Cardiac muscle cell (in vitro differentiated cells and primary cell): ENCODE data around the gene DCX. TPM values are rescaled to one million over a fixed set of nuclear protein-coding genes. Genes with fewer than 3 reads are reported as not detected.
"Not testable (repeated sequence)": the region's sequence is repeated elsewhere in the genome, so short reads cannot be mapped to it uniquely, and the experiment has no call there.

ENCODE experiments used
- DNase-seq, 2 donors: peaks; one replicate each; pipeline versions ENCODE4 v3.0.0 to v3.0.0-alpha.2; 2010 to 2017; ENCODE audit warnings: low read depth in 1 of 2, low spot score in 1 of 2
- H3K27ac ChIP-seq: fragments of 200-600 bp; sonication (generic); 2 replicates; pipeline ENCODE4 v1.5.1; 2016
- H3K27me3 ChIP-seq: fragments of 200-600 bp; sonication (generic); 2 replicates; pipeline ENCODE4 v1.6.0; 2016; ENCODE audit warnings: control low read depth
- H3K36me3 ChIP-seq: fragments of 200-600 bp; sonication (generic); 2 replicates; pipeline ENCODE4 v1.5.1; 2016; ENCODE audit warnings: control low read depth
- H3K4me1 ChIP-seq: fragments of 200-600 bp; sonication (generic); 2 replicates; pipeline ENCODE4 v1.8.1; 2017; ENCODE audit warnings: low read depth, mild to moderate bottlenecking, mixed run types
- H3K4me3 ChIP-seq: fragments of 200-600 bp; sonication (generic); 2 replicates; pipeline ENCODE4 v1.5.1; 2016; ENCODE audit warnings: mild to moderate bottlenecking
- H3K9me3 ChIP-seq: fragments of 200-600 bp; sonication (generic); 2 replicates; pipeline ENCODE4 v1.5.1; 2017; ENCODE audit warnings: low read depth, mild to moderate bottlenecking, control low read depth
- polyA plus RNA-seq: library from polyadenylated mRNA; unstranded; fragments of >200 nt; fragmentation: Nextera tagmentation; extraction: Ambion mirVana; gene quantifications from 2 replicates; pipeline ENCODE4 v1.2.1, GENCODE V29; 2016
- total RNA-seq: library from RNA; depleted of rRNA; stranded (reverse); fragments of >200 nt; gene quantifications from 2 replicates; pipeline ENCODE4 v1.2.3, GENCODE V29; 2016
- TF ChIP-seq, protein P1 (sequence below): IDR thresholded peaks from 2 replicates; pipeline ENCODE4 v1.5.1; 2012; ENCODE audit warnings: low read depth, mild to moderate bottlenecking, low read length

The DCX gene
- total and polyA plus RNA-seq, 2 experiments from 2014 or later, result 0.34 to 1.0 TPM

DNA sequence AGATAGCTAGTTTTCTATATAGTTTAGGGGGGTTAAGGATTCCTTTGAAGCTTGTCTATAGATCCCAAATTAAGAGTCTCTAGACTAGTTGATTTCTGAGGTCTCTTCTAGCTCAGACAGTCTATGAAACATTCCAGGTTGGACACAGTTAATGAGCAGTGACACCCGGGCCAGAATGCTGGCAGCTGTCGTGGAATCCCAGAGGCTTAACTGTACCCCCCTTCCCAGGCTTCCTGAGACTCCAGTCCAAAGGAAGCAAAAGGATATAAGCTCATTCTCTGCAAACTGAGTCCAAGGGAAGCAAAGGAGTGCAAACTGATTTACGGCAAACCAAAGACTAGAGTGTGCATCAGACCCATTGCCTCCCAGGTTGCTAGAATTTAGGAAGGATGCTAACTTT, 62.9 kb downstream of the DCX start:
- Histone ChIP-seq H3K27ac (peak overlapping the region; percentile 80), H3K27me3 (no peaks in the 10 kb centered on the region), H3K4me3 (no peak overlapping the region), H3K36me3 (no peaks in the 10 kb centered on the region), H3K4me1 (peaks cover 23% of the 10 kb centered on the region), H3K9me3 (no peaks in the 10 kb centered on the region)
- no peak for DNase-seq
- TF ChIP-seq, protein P1, sequence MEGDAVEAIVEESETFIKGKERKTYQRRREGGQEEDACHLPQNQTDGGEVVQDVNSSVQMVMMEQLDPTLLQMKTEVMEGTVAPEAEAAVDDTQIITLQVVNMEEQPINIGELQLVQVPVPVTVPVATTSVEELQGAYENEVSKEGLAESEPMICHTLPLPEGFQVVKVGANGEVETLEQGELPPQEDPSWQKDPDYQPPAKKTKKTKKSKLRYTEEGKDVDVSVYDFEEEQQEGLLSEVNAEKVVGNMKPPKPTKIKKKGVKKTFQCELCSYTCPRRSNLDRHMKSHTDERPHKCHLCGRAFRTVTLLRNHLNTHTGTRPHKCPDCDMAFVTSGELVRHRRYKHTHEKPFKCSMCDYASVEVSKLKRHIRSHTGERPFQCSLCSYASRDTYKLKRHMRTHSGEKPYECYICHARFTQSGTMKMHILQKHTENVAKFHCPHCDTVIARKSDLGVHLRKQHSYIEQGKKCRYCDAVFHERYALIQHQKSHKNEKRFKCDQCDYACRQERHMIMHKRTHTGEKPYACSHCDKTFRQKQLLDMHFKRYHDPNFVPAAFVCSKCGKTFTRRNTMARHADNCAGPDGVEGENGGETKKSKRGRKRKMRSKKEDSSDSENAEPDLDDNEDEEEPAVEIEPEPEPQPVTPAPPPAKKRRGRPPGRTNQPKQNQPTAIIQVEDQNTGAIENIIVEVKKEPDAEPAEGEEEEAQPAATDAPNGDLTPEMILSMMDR, result no peak

- Histone ChIP-seq H3K27me3 (no peaks in the 10 kb centered on the region), H3K4me3 (no peak overlapping the region), H3K9me3 (no peaks in the 10 kb centered on the region), H3K4me1 (peaks cover 23% of the 10 kb centered on the region), H3K27ac (no peak overlapping the region), H3K36me3 (no peaks in the 10 kb centered on the region)
- TF ChIP-seq, protein P1, result no peak
- no peak for DNase-seq
Measured at GRCh38 chrX:111348429-111348828, 63.6 kb downstream of the DCX start.

DNA sequence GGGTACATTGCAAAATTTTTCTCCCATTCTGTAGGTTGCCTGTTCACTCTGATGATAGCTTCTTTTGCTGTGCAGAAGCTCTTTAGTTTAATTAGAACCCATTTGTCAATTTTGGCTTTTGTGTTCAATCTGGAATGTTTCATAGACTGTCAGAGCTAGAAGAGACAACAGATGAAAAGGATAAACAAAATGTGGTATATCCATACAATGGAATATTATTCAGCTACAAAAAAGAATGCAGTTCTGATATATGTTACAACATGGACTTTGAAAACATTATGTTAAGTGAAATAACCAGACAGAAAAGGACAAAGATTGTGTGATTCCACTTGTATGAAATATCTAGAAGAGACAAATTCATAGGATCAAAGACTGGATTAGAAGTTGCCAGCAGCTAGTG, 65.8 kb downstream of the DCX start:
- not testable (repeated sequence) for H3K4me3 ChIP-seq, DNase-seq, H3K36me3 ChIP-seq, H3K9me3 ChIP-seq, H3K27ac ChIP-seq, H3K27me3 ChIP-seq
- H3K4me1 ChIP-seq, result peaks cover 12% of the 10 kb centered on the region

- H3K4me1 ChIP-seq, result no peaks in the 10 kb centered on the region
- no peaks in the 10 kb centered on the region for H3K9me3 ChIP-seq
- H3K4me3 ChIP-seq, result no peak overlapping the region
- no peak overlapping the region for H3K27ac ChIP-seq
- no peaks in the 10 kb centered on the region for H3K36me3 ChIP-seq
- no peaks in the 10 kb centered on the region for H3K27me3 ChIP-seq
- no peak for DNase-seq
- TF ChIP-seq, protein P1, result no peak
Measured at GRCh38 chrX:111340054-111340453, 71.9 kb downstream of the DCX start.

- TF ChIP-seq, protein P1, result no peak
- no peaks in the 10 kb centered on the region for H3K36me3 ChIP-seq
- H3K4me3 ChIP-seq, result no peak overlapping the region
- DNase-seq, result no peak
- no peaks in the 10 kb centered on the region for H3K27me3 ChIP-seq
- no peaks in the 10 kb centered on the region for H3K9me3 ChIP-seq
- no peaks in the 10 kb centered on the region for H3K4me1 ChIP-seq
- no peak overlapping the region for H3K27ac ChIP-seq
Measured at GRCh38 chrX:111339212-111339611, 72.8 kb downstream of the DCX start.

- Histone ChIP-seq H3K36me3 (no peaks in the 10 kb centered on the region), H3K27ac (no peak overlapping the region), H3K27me3 (no peaks in the 10 kb centered on the region), H3K9me3 (no peaks in the 10 kb centered on the region), H3K4me3 (no peak overlapping the region), H3K4me1 (no peaks in the 10 kb centered on the region)
- DNase-seq, result no peak
- TF ChIP-seq, protein P1, result no peak
Measured at GRCh38 chrX:111338095-111338698, 73.8 kb downstream of the DCX start.
